H1 (cell line): ENCODE measurements around the gene GLUD1. TPM values are rescaled to one million over a fixed set of nuclear protein-coding genes. Genes with fewer than 3 reads are reported as not detected.

Experiments
- EP300 ChIP-seq, 2 experiments: IDR thresholded peaks; 1 replicate in 1 of 2; 2 replicates in 1 of 2; pipeline ENCODE4 v1.6.1; 2011 to 2012; ENCODE audit warnings: low read depth in 2 of 2, low read length in 2 of 2, mild to moderate bottlenecking in 2 of 2, borderline replicate concordance in 1 of 2, inconsistent platforms in 1 of 2, moderate library complexity in 1 of 2
- PHF8 ChIP-seq: fragments of 200-600 bp; sonication (generic); conservative IDR thresholded peaks from 2 replicates; pipeline ENCODE4 v1.7.1; 2012; ENCODE audit warnings: low read depth, mild to moderate bottlenecking, inconsistent platforms, low read length, moderate library complexity
- polyA plus RNA-seq, 7 experiments: library from polyadenylated mRNA; depleted of rRNA in 3 of 7; stranded (reverse) in 5 of 7; unstranded in 2 of 7; fragments of >200 nt in 5 of 7; fragments of 200-250 nt in 2 of 7; gene quantifications; 1 replicate in 5 of 7; 2 replicates in 1 of 7; 4 replicates in 1 of 7; pipeline versions ENCODE4 v1.2.1 to v1.2.3, GENCODE V29; 2011 to 2013; ENCODE audit warnings: missing spikeins in 2 of 7, mixed read lengths in 2 of 7
- total RNA-seq: library from RNA; stranded (reverse); fragmentation: NEBNext Ultra II Directional; extraction: Animal tissue kit (Norgen Biotek cat#: 25700); gene quantifications from 2 replicates; pipeline ENCODE4 v1.2.1, GENCODE V29; 2021

The GLUD1 gene
- total and polyA plus RNA-seq, 2 of the 8 experiments (the other 6 are each of a cell fraction or from before 2014, with no cell fraction given) = 41.0 to 96.2 TPM

DNA sequence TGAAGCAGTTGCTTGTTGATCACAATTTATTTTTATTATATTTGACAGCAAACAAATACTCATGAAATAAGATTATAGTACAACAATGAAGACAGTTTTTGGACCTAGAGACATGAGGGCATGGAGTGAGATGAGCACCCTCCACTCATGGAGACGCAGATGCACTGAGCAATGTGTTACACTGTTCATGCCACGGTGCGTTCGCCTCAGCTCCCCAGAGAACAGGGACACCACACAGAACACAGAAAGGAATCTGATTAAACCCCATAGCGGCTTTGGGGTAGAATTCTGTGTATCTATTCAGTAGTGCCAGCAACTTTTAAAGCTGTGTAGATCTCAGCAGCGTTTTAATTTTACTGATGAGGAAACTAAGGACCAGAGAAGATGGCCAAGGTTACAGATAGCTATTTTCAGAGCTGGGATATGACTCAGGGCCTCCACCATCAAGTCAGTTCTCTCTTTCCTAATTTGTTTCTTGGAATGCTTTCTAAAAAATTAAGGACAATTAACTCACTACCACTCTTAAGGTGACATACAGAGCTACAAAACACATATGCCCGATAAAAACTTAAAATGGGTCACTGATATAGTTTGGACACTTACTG lies 41.0 kb downstream of the GLUD1 start (continued):
- TF ChIP-seq EP300 (IDR thresholded peaks at IDR 0.05; ENCODE audit: borderline replicate concordance in 1 of 2, low read depth in 2 of 2, low read length in 2 of 2) = no peak
- no peak for TF ChIP-seq PHF8
- TF ChIP-seq, all 59 proteins: peak for 0
